AG04449 (cell line): ENCODE data around the gene WDR93.

Experiments used
- CTCF ChIA-PET: fragments of 350-600 bp; formaldehyde crosslinking; extraction: SDS; loops from one replicate; lab custom pipeline; 2021; ENCODE audit warnings: antibody characterized with exemption; lab: Yijun Ruan, JAX
- POLR2A ChIA-PET: fragments of 400-600, 350-600 bp; formaldehyde crosslinking; extraction: SDS; loops from one replicate; lab custom pipeline; 2020; ENCODE audit warnings: antibody characterized with exemption, inconsistent platforms; lab: Yijun Ruan, JAX
- DNase-seq: peaks from one replicate; pipeline ENCODE4 v3.0.0-alpha.2; 2010; ENCODE audit warnings: low read depth, low spot score
- H3K4me3 ChIP-seq: 2 replicates; pipeline ENCODE4 v1.5.1; 2011; ENCODE audit warnings: low read depth, mild to moderate bottlenecking, control low read depth, low read length
- TF ChIP-seq, protein P1 (sequence below): IDR thresholded peaks from one replicate; pipeline ENCODE4 v1.5.1; 2011; ENCODE audit warnings: mild to moderate bottlenecking, moderate library complexity, low read length, control low read depth, inconsistent platforms; ENCODE audit not compliant: insufficient read depth; ENCODE audit errors: missing control alignments

The WDR93 gene

DNA sequence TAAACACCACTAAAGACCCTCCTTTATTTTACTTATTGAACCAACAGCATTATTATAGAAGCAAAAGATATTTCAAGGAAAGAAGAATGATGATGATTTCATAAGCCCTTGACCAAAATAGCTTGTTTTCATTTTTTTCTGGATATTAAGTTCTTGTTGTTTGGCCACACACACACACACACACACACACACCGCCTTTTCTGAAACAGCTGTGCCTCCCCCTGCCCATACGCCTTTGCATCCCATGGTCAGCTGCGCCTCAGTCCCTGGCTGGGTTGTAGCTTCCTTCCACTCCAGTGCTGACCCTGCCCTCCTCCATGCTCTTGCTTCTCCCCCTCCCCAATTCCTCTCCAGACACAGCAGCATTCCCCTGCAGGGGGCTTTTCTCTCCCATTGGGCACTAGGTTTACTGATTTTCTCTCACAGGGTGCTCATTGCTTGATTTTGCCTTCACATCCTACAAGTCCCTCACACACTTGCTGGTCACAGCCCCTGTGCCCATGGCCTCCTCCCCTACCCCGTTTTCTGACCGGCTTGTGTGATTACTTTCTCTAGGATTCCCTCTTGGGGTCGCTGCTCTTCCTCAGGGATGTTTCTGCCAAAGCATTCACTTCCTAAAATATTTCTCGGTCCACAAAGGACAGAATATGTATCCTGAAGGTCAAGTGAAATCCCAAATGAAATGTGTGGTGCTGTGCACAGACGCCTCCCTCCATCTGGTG, 42.0 kb downstream of the WDR93 start:
- TF ChIP-seq, protein P1, sequence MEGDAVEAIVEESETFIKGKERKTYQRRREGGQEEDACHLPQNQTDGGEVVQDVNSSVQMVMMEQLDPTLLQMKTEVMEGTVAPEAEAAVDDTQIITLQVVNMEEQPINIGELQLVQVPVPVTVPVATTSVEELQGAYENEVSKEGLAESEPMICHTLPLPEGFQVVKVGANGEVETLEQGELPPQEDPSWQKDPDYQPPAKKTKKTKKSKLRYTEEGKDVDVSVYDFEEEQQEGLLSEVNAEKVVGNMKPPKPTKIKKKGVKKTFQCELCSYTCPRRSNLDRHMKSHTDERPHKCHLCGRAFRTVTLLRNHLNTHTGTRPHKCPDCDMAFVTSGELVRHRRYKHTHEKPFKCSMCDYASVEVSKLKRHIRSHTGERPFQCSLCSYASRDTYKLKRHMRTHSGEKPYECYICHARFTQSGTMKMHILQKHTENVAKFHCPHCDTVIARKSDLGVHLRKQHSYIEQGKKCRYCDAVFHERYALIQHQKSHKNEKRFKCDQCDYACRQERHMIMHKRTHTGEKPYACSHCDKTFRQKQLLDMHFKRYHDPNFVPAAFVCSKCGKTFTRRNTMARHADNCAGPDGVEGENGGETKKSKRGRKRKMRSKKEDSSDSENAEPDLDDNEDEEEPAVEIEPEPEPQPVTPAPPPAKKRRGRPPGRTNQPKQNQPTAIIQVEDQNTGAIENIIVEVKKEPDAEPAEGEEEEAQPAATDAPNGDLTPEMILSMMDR: no peak
- H3K4me3 ChIP-seq: no peak overlapping the region
- ChIA-PET CTCF (interaction anchor here (0.8 to 2.6 kb wide), 9 partner anchors 8 to 239 kb away, joined by 3 to 16 read pairs (median 4); partner anchors contain the start of gene MESP1), POLR2A (no interaction called here)
- DNase-seq: no peak

DNA sequence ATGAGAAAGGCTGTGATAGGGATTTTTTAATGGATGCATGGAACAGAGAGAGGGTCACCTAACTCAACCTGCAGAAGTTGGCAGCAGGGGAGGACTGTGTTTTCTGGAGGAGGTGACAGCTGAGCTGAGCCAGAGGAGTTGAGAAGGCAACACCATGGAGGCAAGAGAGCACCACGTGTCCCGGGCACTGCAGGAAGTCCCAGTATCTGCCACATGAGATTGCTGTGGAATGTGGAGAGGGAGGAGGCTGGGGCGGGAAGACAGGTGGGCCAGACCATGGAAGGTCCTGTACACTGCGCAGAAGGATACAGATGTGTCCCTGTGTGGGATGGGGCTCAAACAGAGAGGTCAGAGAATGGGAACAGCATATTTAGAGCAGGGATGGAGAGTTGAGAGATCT, 45.2 kb downstream of the WDR93 start:
- no peak for DNase-seq
- ChIA-PET POLR2A (no interaction called here), CTCF (interaction anchor here (0.7 to 3.6 kb wide), 3 partner anchors 9 to 152 kb away, joined by 3 to 24 read pairs (median 7); no protein-coding TSS in a partner anchor)
- no peak overlapping the region for H3K4me3 ChIP-seq
- TF ChIP-seq, protein P1: no peak

DNA sequence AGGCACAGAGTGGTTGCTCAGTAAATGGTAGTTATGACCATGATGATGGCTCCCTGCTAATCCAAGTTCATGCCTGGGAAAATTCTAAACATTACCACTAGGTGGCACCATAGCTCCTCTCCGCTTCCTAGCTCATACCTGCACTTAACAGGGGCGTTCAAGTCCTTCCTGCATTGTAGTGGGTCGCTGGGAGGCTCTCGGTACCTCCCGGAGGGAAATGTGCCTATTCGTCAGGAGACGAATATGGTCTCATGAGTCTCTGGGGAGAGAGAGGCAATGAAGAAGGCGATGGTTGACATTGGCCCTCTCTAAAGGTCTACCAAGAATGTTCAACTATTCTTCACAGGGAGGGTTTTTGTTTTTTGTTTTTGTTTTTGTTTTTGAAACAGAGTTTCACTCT, 49.5 kb downstream of the WDR93 start:
- DNase-seq: no peak
- H3K4me3 ChIP-seq: no peak overlapping the region
- ChIA-PET CTCF (interaction anchor here (0.6 to 30.0 kb wide), 37 partner anchors 8 to 493 kb away, joined by 3 to 842 read pairs (median 6); partner anchors contain the start of genes ANPEP, AP3S2, ARPIN and MESP1), POLR2A (interaction anchor here (1.1 kb wide), 1 partner anchor 154 kb away, joined by 3 read pairs; no protein-coding TSS in a partner anchor)
- TF ChIP-seq, protein P1: peak; percentile 76

DNA sequence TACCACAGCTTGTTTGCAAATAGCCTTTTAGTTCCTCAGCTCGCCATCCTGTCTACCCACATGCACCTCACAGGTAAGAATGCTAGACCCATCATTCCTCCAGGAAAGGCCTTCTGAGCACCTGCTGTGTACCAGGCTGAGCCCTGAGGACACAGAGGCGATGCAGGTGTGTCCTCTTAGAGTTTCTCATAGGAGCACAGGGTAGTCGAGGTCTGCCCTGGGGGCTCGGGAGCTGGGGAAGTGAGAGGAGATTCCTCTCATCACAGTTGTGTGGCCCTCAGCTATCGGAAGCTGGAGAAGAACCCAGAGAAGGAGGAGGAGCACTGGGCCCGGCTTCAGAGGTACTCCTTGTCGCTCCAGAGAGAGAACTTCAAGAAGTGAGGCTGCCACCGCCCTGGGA, 52.4 kb downstream of the WDR93 start:
- CTCF ChIA-PET: interaction anchor here (1.0 to 30.0 kb wide), 7 partner anchors 11 to 145 kb away, joined by 3 to 842 read pairs (median 4); no protein-coding TSS in a partner anchor
- TF ChIP-seq, protein P1: no peak
- POLR2A ChIA-PET: no interaction called here
- no peak overlapping the region for H3K4me3 ChIP-seq
- no peak for DNase-seq

DNA sequence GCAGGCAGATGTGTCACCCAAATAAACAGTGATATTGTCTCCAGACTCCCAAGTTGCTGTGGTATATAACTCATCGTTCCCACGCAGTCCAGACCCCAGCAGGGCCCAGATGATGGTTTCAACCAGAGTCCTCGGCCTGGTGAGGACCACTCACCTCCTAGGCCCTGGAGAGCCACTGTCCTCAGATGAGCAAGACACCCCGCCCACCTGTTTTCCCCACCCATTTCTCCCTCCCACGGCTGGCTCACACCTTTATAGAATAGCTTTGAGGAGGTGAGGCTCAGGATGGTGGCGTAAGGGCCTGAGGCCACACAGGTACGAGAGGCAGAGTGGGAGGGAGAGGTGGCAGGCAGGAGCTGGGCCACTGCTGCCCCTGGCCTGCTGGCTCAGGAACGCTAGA, 53.0 kb downstream of the WDR93 start:
- ChIA-PET CTCF (interaction anchor here (1.0 to 30.0 kb wide), 6 partner anchors 11 to 144 kb away, joined by 3 to 842 read pairs (median 4); no protein-coding TSS in a partner anchor), POLR2A (no interaction called here)
- no peak overlapping the region for H3K4me3 ChIP-seq
- DNase-seq: no peak
- TF ChIP-seq, protein P1: no peak

DNA sequence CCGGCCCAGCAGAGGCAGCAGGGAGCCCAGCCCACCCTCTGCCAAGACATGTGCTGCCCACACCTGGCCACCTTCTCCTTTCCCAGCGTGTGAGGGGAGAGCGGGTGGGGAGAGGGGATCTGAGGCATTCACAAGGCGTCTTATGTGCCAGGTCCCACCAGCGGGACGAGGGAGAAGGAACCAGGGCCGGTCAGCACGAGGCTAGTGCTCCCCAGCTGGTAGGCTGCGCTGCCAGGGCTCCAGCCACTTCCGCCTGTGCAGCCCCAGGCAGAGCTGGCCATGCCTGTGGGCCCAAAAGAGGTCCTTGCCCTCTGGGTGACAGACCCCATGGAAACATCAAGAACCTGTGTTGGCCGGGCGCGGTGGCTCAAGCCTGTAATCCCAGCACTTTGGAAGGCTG, 54.5 kb downstream of the WDR93 start:
- ChIA-PET CTCF (interaction anchor here (1.1 to 30.0 kb wide), 4 partner anchors 10 to 143 kb away, joined by 3 to 842 read pairs (median 94); no protein-coding TSS in a partner anchor), POLR2A (no interaction called here)

More for the DNA sequence above, 54.5 kb downstream of the WDR93 start:
- H3K4me3 ChIP-seq: no peak overlapping the region
- DNase-seq: no peak
- TF ChIP-seq, protein P1: no peak
